CD4-positive, alpha-beta memory T cell (primary cell): ENCODE data around the gene RHBDD3. TPM values are rescaled to one million over a fixed set of nuclear protein-coding genes. Genes with fewer than 3 reads are reported as not detected.

ENCODE experiments used
- CTCF ChIA-PET: fragments of 350-600 bp; sonication (Branson Sonifier 250); formaldehyde crosslinking; loops from one replicate; lab custom pipeline; 2021; ENCODE audit warnings: inconsistent platforms; ENCODE audit not compliant: partially characterized antibody; lab: Charles Lee
- POLR2A ChIA-PET: fragments of 350-600 bp; sonication (Branson Sonifier 250); formaldehyde crosslinking; loops from one replicate; lab custom pipeline; 2021; ENCODE audit not compliant: partially characterized antibody; lab: Charles Lee
- DNase-seq, 5 donors: peaks; one replicate each; pipeline versions ENCODE4 v3.0.0 to v3.0.0-alpha.2; 2020 to 2022; ENCODE audit warnings: mixed read lengths in 1 of 5
- H3K27ac ChIP-seq: one replicate; pipeline ENCODE4 v1.7.0; 2013; ENCODE audit warnings: low read depth, low read length
- H3K27me3 ChIP-seq: 2 replicates; pipeline ENCODE4 v1.7.0; 2013; ENCODE audit warnings: mild to moderate bottlenecking, low read length, moderate library complexity; ENCODE audit not compliant: insufficient read depth
- H3K36me3 ChIP-seq: 2 replicates; pipeline ENCODE4 v1.7.0; 2013; ENCODE audit warnings: mild to moderate bottlenecking, low read length, moderate library complexity; ENCODE audit not compliant: insufficient read depth
- H3K4me1 ChIP-seq: 2 replicates; pipeline ENCODE4 v1.7.0; 2013; ENCODE audit warnings: mild to moderate bottlenecking, low read length, moderate library complexity; ENCODE audit not compliant: insufficient read depth
- H3K4me3 ChIP-seq, 2 donors: one replicate each; pipeline ENCODE4 v1.7.0; 2013; ENCODE audit warnings: low read length in 2 of 2, mild to moderate bottlenecking in 1 of 2
- H3K9me3 ChIP-seq, 2 donors: one replicate each; pipeline ENCODE4 v1.7.0; 2013; ENCODE audit warnings: low read length in 2 of 2, control low read depth in 1 of 2; ENCODE audit not compliant: control insufficient read depth in 1 of 2
- H3K27ac Mint-ChIP-seq, 7 donors: one replicate each; pipeline ENCODE4 v1.8.0; 2020 to 2021; ENCODE audit warnings: mixed read lengths in 7 of 7, mild to moderate bottlenecking in 6 of 7, inconsistent platforms in 3 of 7, moderate library complexity in 3 of 7
- H3K27me3 Mint-ChIP-seq, 2 donors: one replicate each; pipeline ENCODE4 v1.8.0; 2020 to 2021; ENCODE audit warnings: mixed read lengths in 2 of 2
- H3K36me3 Mint-ChIP-seq, 2 donors: one replicate each; pipeline ENCODE4 v1.8.0; 2020 to 2021; ENCODE audit warnings: mixed read lengths in 2 of 2, inconsistent platforms in 1 of 2, mild to moderate bottlenecking in 1 of 2
- H3K4me1 Mint-ChIP-seq, 4 donors: one replicate each; pipeline ENCODE4 v1.8.0; 2020 to 2021; ENCODE audit warnings: mixed read lengths in 4 of 4, mild to moderate bottlenecking in 1 of 4
- H3K4me3 Mint-ChIP-seq, 8 donors: one replicate each; pipeline ENCODE4 v1.8.0; 2020 to 2021; ENCODE audit warnings: mixed read lengths in 8 of 8, mild to moderate bottlenecking in 7 of 8, moderate library complexity in 6 of 8, inconsistent platforms in 3 of 8
- H3K9me3 Mint-ChIP-seq, 8 donors: one replicate each; pipeline ENCODE4 v1.8.0; 2020 to 2021; ENCODE audit warnings: mixed read lengths in 8 of 8, mild to moderate bottlenecking in 5 of 8, inconsistent platforms in 3 of 8, moderate library complexity in 1 of 8
- intact Hi-C: fragments of 100-400 bp; cut with micrococcal nuclease; formaldehyde crosslinking; loops from one replicate; pipeline ENCODE4 v1.15.1; 2023
- polyA plus RNA-seq, 2 donors: library from polyadenylated mRNA; unstranded; fragments of 300-500 nt; fragmentation: Illumina TruSeq; gene quantifications; one replicate each; pipeline ENCODE4 v1.2.3, GENCODE V29; 2021
- total RNA-seq, 2 experiments: library from RNA; stranded (reverse); gene quantifications; one replicate each; pipeline ENCODE4 v1.2.3, GENCODE V29; 2021

The RHBDD3 gene
- total and polyA plus RNA-seq, 4 experiments from 2014 or later: 7.8 to 16.1 (median 11.1) TPM

DNA sequence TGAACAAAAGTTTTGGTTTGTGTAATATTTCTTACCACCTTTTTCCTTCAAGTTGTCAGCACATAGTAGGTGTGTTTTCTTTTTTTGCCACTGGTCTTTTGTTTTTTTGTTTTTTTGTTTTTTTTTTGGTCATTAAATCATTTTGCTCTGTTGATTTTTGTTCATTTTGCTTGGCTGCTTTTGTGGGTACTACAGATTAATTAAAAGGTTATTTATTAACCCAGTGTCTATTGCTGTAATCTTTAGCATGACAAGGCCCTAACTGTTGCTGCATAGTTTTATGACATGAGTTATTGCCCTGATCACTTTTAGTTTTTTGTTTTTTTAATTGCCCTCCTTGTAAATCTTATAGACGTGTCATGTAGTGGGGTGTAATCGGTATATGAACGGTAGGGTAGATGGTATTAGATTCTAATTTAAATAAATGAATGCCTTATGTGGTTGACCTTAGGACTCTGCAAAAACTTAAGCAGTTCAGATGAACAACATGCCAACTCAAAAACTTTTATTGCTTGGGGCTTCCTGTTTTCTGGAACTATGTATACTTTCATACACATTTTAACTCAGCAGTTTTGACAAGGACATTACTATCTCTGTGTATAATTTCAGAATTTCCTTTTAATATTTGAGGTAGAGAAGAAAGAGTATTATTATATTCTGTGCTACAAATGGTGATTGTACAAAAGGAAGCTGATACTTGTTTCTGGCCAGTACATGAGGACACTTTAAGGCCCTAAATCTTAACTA lies 8.2 kb upstream of the RHBDD3 start:
- peak overlapping the region in 2 of 8 donors; percentile 4 to 45 for H3K4me3 Mint-ChIP-seq
- H3K36me3 Mint-ChIP-seq: peaks cover 76 to 88% of the 10 kb centered on the region in 2 donors
- Histone ChIP-seq H3K4me1 (peaks cover 74% of the 10 kb centered on the region), H3K27me3 (no peaks in the 10 kb centered on the region), H3K9me3 (no peaks in the 10 kb centered on the region), H3K27ac (no peak overlapping the region), H3K4me3 (no peak overlapping the region), H3K36me3 (peaks cover 86% of the 10 kb centered on the region)
- intact Hi-C loops: loop anchor here (10.0 kb wide), 1 partner anchor 109 kb away; the partner anchor contains the start of gene AP1B1
- H3K9me3 Mint-ChIP-seq: no peaks in the 10 kb centered on the region
- POLR2A ChIA-PET: no interaction called here
- CTCF ChIA-PET: interaction anchor here (1.5 kb wide), 1 partner anchor 30 kb away, joined by 4 read pairs; no protein-coding TSS in a partner anchor
- H3K27ac Mint-ChIP-seq: peak overlapping the region in 2 of 7 donors; percentile 2 to 32
- DNase-seq: no peak
- no peaks in the 10 kb centered on the region for H3K27me3 Mint-ChIP-seq
- peaks cover 53 to 83% (median 62%) of the 10 kb centered on the region in 4 donors for H3K4me1 Mint-ChIP-seq

DNA sequence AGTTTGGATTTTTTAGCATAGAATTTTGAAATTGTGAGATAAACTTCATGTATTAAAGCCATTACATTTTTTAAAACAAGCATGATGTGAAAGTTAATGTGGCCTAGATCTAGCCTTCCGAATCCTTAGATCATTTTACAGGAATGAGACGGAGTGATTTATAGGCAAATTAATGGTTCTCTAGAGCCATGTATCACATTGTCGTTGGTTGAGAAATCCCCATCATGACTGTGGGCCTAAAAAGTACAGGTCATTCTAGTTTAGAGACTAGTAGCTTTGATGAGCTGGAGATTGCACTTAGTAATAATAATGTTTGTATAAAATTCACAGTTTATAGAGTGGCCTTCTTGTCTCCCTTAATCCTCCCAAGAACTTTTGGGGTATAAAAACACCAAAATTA lies 7.4 kb upstream of the RHBDD3 start:
- Histone ChIP-seq H3K9me3 (no peaks in the 10 kb centered on the region), H3K36me3 (peaks cover 82% of the 10 kb centered on the region), H3K4me1 (peaks cover 82% of the 10 kb centered on the region), H3K4me3 (no peak overlapping the region), H3K27ac (no peak overlapping the region), H3K27me3 (no peaks in the 10 kb centered on the region)
- Mint-ChIP-seq H3K4me3 (peak overlapping the region in 2 of 8 donors; percentile 23 to 35), H3K36me3 (peaks cover 78 to 91% of the 10 kb centered on the region in 2 donors), H3K9me3 (no peaks in the 10 kb centered on the region), H3K27ac (peak overlapping the region in 3 of 7 donors; percentile 10 to 98 (median 28)), H3K4me1 (peaks cover 61 to 88% (median 69%) of the 10 kb centered on the region in 4 donors), H3K27me3 (no peaks in the 10 kb centered on the region)
- intact Hi-C loops: loop anchor here (10.0 kb wide), 1 partner anchor 110 kb away; the partner anchor contains the start of gene AP1B1
- CTCF ChIA-PET: no interaction called here
- no peak for DNase-seq
- POLR2A ChIA-PET: no interaction called here

DNA sequence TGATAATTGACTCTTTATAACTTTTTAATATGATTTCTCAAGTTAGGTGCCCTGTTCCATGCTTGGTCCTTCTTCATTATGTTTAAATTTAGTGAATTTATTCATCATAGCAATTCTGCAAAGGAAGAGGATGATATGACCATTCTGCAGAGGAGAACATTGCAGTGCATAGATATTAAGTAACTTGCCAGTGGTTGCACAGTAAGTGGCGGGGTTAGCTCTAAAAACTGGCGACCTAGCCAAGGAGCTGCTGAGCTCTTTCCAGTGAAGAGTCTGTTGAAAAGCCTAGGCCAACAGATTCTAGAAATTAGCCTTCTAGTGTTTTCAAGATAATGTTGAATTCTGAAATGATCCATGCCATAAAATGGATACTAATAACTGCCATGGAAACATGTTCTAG lies 4.8 kb upstream of the RHBDD3 start:
- Histone ChIP-seq H3K4me3 (no peak overlapping the region), H3K9me3 (no peaks in the 10 kb centered on the region), H3K4me1 (peaks cover 86% of the 10 kb centered on the region), H3K27me3 (no peaks in the 10 kb centered on the region), H3K36me3 (peaks cover 63% of the 10 kb centered on the region), H3K27ac (no peak overlapping the region)
- DNase-seq: no peak
- intact Hi-C loops: loop anchor here (10.0 kb wide), 1 partner anchor 112 kb away; the partner anchor contains the start of gene AP1B1
- no peaks in the 10 kb centered on the region for H3K27me3 Mint-ChIP-seq
- peak overlapping the region in 5 of 8 donors; percentile 77 to 98 (median 94) for H3K4me3 Mint-ChIP-seq
- ChIA-PET POLR2A (no interaction called here), CTCF (no interaction called here)
- peaks cover 66 to 88% of the 10 kb centered on the region in 2 donors for H3K36me3 Mint-ChIP-seq
- H3K4me1 Mint-ChIP-seq: peaks cover 60 to 93% (median 74%) of the 10 kb centered on the region in 4 donors
- H3K9me3 Mint-ChIP-seq: peaks cover 0 to 3% (median 0%) of the 10 kb centered on the region in 8 donors
- H3K27ac Mint-ChIP-seq: peak overlapping the region in 4 of 7 donors; percentile 14 to 98 (median 48)

DNA sequence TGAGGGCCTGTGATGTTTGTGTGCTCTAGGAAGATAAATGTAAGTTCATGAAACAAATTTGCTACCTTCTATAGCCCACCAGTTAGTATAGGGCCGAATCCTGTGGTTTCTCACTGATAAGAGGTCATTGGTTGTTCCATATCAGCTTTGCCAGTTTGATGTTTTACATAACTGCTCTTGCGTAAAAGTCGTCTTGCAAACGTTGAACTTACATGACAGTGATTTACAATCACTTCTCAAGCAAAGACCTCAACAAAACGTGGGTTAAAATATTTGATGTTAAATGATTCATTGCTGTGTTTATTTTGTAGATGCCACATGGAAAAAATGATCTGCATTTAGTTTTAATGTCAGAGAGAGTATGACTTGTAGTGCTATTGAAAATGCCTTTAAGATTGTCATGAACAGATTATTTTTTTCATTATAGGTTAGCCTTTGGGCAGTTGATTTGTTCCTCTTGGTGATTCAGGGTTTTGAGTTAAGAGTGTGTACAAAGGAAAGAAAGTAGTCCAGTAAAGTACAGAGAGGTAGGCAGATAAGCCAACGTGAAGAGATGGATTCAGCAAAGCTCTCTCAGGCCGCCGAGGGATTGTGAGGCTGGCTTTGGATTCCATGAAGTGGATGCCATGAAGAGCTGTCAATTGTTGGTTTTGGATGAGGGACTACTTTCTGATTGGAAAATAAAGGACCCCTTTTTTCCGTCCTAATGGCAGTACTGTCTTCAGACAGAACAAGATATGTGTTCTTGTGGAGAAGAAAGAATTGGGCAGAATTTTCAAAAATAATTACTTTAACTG lies 2.9 kb upstream of the RHBDD3 start:
- no peak for DNase-seq
- Histone ChIP-seq H3K4me3 (peak overlapping the region; percentile 78 to 79), H3K9me3 (no peaks in the 10 kb centered on the region), H3K4me1 (peaks cover 82% of the 10 kb centered on the region), H3K27ac (peak overlapping the region; percentile 99), H3K27me3 (no peaks in the 10 kb centered on the region), H3K36me3 (peaks cover 43% of the 10 kb centered on the region)
- Mint-ChIP-seq H3K9me3 (peaks cover 0 to 3% (median 0%) of the 10 kb centered on the region in 8 donors), H3K4me3 (peak overlapping the region; percentile 91 to 99 (median 98)), H3K36me3 (peaks cover 49 to 72% of the 10 kb centered on the region in 2 donors), H3K27me3 (no peaks in the 10 kb centered on the region), H3K4me1 (peaks cover 57 to 90% (median 70%) of the 10 kb centered on the region in 4 donors), H3K27ac (peak overlapping the region; percentile 54 to 98 (median 95))
- intact Hi-C loops: loop anchor here (10.0 kb wide), 1 partner anchor 114 kb away; the partner anchor contains the start of gene AP1B1
- ChIA-PET POLR2A (interaction anchor here (1.0 to 1.3 kb wide), 2 partner anchors 24 to 36 kb away, joined by 3 read pairs; partner anchors contain the start of gene GAS2L1), CTCF (no interaction called here)

DNA sequence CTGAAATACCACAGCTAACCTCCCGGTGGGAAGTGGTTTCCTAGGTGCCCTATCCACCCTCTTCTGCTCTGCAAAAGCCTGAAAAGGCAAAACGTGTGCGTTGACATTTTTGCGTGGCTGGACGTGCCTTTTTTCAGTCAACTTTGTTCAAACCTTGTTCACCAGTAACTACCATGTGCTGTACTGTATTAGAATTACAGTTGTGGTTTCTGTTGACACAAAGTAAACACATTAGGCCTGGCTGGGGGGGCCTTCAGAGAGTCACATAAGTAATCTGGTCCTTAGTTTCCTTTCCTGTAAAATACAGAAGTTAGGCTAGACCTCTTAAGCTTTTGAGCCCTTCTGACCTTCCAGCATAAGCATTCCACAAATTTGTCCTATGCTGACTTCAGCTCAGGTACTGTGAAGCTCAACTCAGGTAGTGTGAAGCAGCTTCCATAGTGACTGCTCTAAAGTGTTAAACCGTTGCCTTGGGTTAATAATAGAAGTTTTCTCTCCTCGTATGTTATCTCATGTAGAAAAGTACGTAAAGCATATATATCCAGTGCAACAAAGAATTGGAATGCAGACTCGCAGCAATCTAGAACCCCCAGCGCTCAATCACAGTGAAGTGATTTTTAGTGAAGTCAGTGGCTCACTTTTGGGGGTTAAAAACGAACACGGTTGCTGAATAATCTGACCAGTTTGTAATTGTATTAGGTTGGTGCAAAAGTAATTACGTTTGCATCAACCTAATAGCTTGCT lies 2.1 kb upstream of the RHBDD3 start:
- ChIA-PET CTCF (interaction anchor here (0.6 kb wide), 1 partner anchor 24 kb away, joined by 3 read pairs; no protein-coding TSS in a partner anchor), POLR2A (interaction anchor here (1.0 to 1.3 kb wide), 2 partner anchors 25 to 37 kb away, joined by 3 read pairs; partner anchors contain the start of gene GAS2L1)
- Mint-ChIP-seq H3K27ac (peak overlapping the region; percentile 91 to 98 (median 95)), H3K36me3 (peaks cover 42 to 65% of the 10 kb centered on the region in 2 donors), H3K27me3 (no peaks in the 10 kb centered on the region), H3K9me3 (peaks cover 0 to 3% (median 0%) of the 10 kb centered on the region in 8 donors), H3K4me1 (peaks cover 53 to 83% (median 64%) of the 10 kb centered on the region in 4 donors), H3K4me3 (peak overlapping the region; percentile 91 to 99 (median 98))
- Histone ChIP-seq H3K4me3 (peak overlapping the region; percentile 78 to 79), H3K36me3 (peaks cover 36% of the 10 kb centered on the region), H3K27me3 (no peaks in the 10 kb centered on the region), H3K27ac (peak overlapping the region; percentile 99), H3K9me3 (no peaks in the 10 kb centered on the region), H3K4me1 (peaks cover 74% of the 10 kb centered on the region)
- DNase-seq: peak in 2 of 5 donors; percentile 10 to 21
- intact Hi-C loops: loop anchor here (2.0 to 10.0 kb wide), 5 partner anchors 115 to 1351 kb away; partner anchors contain the start of genes AP1B1, CHEK2, MTFP1 and NF2

DNA sequence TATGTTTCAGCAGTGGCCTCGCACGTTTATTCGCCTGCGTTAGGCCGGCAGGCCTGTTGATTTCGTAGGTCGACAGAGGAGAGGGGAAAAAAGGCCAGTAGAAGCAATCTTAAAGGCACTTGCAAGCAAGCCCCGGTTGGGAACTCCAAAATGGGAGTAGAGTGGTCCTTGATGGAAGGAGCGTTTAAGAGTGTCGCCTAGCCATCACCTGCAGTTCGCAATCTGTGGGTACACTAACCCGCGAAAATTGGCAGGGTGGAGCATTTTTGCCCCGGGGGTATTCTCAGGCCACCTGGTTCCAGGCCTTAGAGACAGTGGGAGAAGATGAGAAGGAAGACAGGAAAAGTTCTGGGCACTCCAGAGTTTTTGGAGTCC lies 1.4 kb upstream of the RHBDD3 start:
- Histone ChIP-seq H3K27me3 (no peaks in the 10 kb centered on the region), H3K4me3 (peak overlapping the region; percentile 78 to 79), H3K36me3 (peaks cover 29% of the 10 kb centered on the region), H3K27ac (peak overlapping the region; percentile 99), H3K4me1 (peaks cover 67% of the 10 kb centered on the region), H3K9me3 (no peaks in the 10 kb centered on the region)
- Mint-ChIP-seq H3K36me3 (peaks cover 35 to 59% of the 10 kb centered on the region in 2 donors), H3K27ac (peak overlapping the region; percentile 91 to 98 (median 95)), H3K4me1 (peaks cover 48 to 76% (median 58%) of the 10 kb centered on the region in 4 donors), H3K27me3 (no peaks in the 10 kb centered on the region), H3K4me3 (peak overlapping the region; percentile 91 to 99 (median 98)), H3K9me3 (peaks cover 0 to 3% (median 0%) of the 10 kb centered on the region in 8 donors)
- CTCF ChIA-PET: no interaction called here
- POLR2A ChIA-PET: no interaction called here
- no peak for DNase-seq
- intact Hi-C loops: loop anchor here (2.0 to 5.0 kb wide), 4 partner anchors 333 to 1350 kb away; partner anchors contain the start of genes CHEK2, MTFP1, NF2 and PITPNB
